Right lobe of liver (tissue), 4 donors: ENCODE data around the gene INSIG1.

Experiments
- POLR2A ChIP-seq: fragments of 450-650 bp; IDR thresholded peaks from one replicate; pipeline ENCODE4 v1.6.1; 2017; ENCODE audit warnings: antibody characterized with exemption, mild to moderate bottlenecking
- TF ChIP-seq, protein P1 (sequence below), 4 donors: fragments of 200-600 bp in 3 of 4; fragments of 450-650 bp in 1 of 4; IDR thresholded peaks; one replicate each; pipeline versions ENCODE4 v1.5.1 to v1.8.0; 2016 to 2022; ENCODE audit warnings: antibody characterized with exemption in 4 of 4, mild to moderate bottlenecking in 2 of 4
- donor health status: DM: no; HTN: no; CAD: no.
- donor health status: DM: no; HTN: no; CAD: no.
- donor health status: DM: no; HTN: yes; CAD: no.

DNA sequence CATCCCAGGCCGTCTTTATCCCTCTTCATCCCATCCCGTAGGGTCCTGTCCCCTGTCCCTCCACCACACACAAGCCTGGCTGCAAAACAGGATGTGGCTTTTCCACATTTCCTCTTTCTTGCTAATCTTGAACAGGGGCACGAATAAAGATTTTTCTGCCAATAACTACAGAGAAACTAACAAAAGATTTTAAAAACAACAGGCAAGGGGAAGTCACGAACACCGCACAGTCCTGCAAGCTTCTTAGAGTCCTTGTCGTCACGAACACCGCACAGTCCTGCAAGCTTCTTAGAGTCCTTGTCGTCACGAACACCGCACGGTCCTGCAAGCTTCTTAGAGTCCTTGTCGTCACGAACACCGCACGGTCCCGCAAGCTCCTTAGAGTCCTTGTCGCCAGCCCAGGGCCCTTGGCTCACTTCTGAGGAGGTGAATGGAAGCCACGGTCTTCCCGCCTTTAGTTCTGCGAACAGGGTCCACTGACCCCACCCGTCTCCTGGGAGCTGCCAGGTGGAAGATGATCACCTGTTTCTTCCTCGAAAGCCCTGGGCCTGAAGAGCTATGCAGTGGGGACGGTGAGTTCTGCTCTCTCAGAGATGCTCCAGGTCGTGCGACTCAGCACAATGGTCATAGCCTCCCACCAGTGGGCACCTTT is 10.3 kb upstream of the INSIG1 start:
- TF ChIP-seq, protein P1, sequence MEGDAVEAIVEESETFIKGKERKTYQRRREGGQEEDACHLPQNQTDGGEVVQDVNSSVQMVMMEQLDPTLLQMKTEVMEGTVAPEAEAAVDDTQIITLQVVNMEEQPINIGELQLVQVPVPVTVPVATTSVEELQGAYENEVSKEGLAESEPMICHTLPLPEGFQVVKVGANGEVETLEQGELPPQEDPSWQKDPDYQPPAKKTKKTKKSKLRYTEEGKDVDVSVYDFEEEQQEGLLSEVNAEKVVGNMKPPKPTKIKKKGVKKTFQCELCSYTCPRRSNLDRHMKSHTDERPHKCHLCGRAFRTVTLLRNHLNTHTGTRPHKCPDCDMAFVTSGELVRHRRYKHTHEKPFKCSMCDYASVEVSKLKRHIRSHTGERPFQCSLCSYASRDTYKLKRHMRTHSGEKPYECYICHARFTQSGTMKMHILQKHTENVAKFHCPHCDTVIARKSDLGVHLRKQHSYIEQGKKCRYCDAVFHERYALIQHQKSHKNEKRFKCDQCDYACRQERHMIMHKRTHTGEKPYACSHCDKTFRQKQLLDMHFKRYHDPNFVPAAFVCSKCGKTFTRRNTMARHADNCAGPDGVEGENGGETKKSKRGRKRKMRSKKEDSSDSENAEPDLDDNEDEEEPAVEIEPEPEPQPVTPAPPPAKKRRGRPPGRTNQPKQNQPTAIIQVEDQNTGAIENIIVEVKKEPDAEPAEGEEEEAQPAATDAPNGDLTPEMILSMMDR (IDR thresholded peaks at IDR 0.05): no peak
- no peak for TF ChIP-seq POLR2A
